PC-3 (cell line): Measurements from ENCODE around the gene DVL1. TPM values are rescaled to one million over a fixed set of nuclear protein-coding genes. Genes with fewer than 3 reads are reported as not detected.
A peak's percentile ranks its signal among the peaks of the same experiment; 100 is the strongest.

Experiments
- ATAC-seq: fragments of 200-7000 bp; cut with Tn5 transposase; 2 replicates; pipeline ENCODE4 v1.9.1; 2020; ENCODE audit warnings: mild to moderate bottlenecking, moderate library complexity
- BruUV-seq: library from RNA; stranded (reverse); fragments of 400-500 nt; replicated peaks from 2 replicates; lab custom pipeline; 2021; lab: Mats Ljungman, UMichigan
- CTCF ChIA-PET: fragments of 300-600 bp; sonication (Branson Sonifier 250); formaldehyde crosslinking; loops from one replicate; lab custom pipeline; 2022; ENCODE audit warnings: antibody characterized with exemption; lab: Charles Lee
- POLR2A ChIA-PET: fragments of 300-600 bp; sonication (Branson Sonifier 250); formaldehyde crosslinking; loops from one replicate; lab custom pipeline; 2022; ENCODE audit warnings: antibody characterized with exemption; ENCODE audit not compliant: unreplicated experiment; lab: Charles Lee
- DNase-seq: peaks from one replicate; pipeline ENCODE4 v3.0.0-alpha.2; 2015
- H2AFZ ChIP-seq: fragments of 300-600 bp; sonication (generic); 2 replicates; pipeline ENCODE4 v1.6.0; 2016; ENCODE audit warnings: antibody characterized with exemption, low read length
- H3F3A ChIP-seq: fragments of 300-600 bp; sonication (generic); one replicate; pipeline ENCODE4 v1.6.0; 2017; ENCODE audit warnings: antibody characterized with exemption, low read length, control low read depth, mild to moderate bottlenecking; ENCODE audit not compliant: unreplicated experiment
- H3K27ac ChIP-seq: fragments of 300-600 bp; sonication (generic); 2 replicates; pipeline ENCODE4 v1.5.1; 2016; ENCODE audit warnings: mild to moderate bottlenecking, low read length
- H3K27me3 ChIP-seq: fragments of 300-600 bp; sonication (generic); 2 replicates; pipeline ENCODE4 v1.6.1; 2016; ENCODE audit warnings: low read length, mixed read lengths
- H3K36me3 ChIP-seq: fragments of 300-600 bp; sonication (generic); 2 replicates; pipeline ENCODE4 v1.6.1; 2016; ENCODE audit warnings: low read depth, mixed run types, low read length, mixed read lengths
- H3K4me1 ChIP-seq: fragments of 300-600 bp; sonication (generic); 2 replicates; pipeline ENCODE4 v1.5.1; 2016; ENCODE audit warnings: low read length; ENCODE audit not compliant: insufficient read depth
- H3K4me2 ChIP-seq: fragments of 300-600 bp; sonication (generic); 2 replicates; pipeline ENCODE4 v1.6.0; 2016; ENCODE audit warnings: low read length
- H3K4me3 ChIP-seq: fragments of 300-600 bp; sonication (generic); 2 replicates; pipeline ENCODE4 v1.5.1; 2016; ENCODE audit warnings: mild to moderate bottlenecking, low read length, mixed read lengths
- H3K79me2 ChIP-seq: fragments of 300-600 bp; sonication (generic); 2 replicates; pipeline ENCODE4 v1.6.1; 2017; ENCODE audit warnings: low read length, mixed read lengths
- H3K9ac ChIP-seq: fragments of 300-600 bp; sonication (generic); 2 replicates; pipeline ENCODE4 v1.6.0; 2016; ENCODE audit warnings: mild to moderate bottlenecking, low read length
- H3K9me2 ChIP-seq: fragments of 300-600 bp; sonication (generic); replicated peaks from 2 replicates; pipeline ENCODE4 v1.6.1; 2016; ENCODE audit warnings: mixed run types, low read length, mixed read lengths
- H3K9me3 ChIP-seq: fragments of 300-600 bp; sonication (generic); 2 replicates; pipeline ENCODE4 v1.6.1; 2016; ENCODE audit warnings: low read length, mixed read lengths
- H4K20me1 ChIP-seq: fragments of 300-600 bp; sonication (generic); 2 replicates; pipeline ENCODE4 v1.6.1; 2016; ENCODE audit warnings: low read length, mixed read lengths
- EZH2 ChIP-seq: fragments of 300-600 bp; sonication (generic); IDR thresholded peaks from one replicate; pipeline ENCODE4 v1.6.1; 2017; ENCODE audit warnings: antibody characterized with exemption, mild to moderate bottlenecking, low read length; ENCODE audit not compliant: unreplicated experiment
- EZH2phosphoT487 ChIP-seq: fragments of 300-600 bp; sonication (generic); IDR thresholded peaks from 2 replicates; pipeline ENCODE4 v1.6.1; 2018; ENCODE audit warnings: mild to moderate bottlenecking, antibody characterized with exemption, low read length, borderline replicate concordance
- intact Hi-C: fragments of 100-400 bp; cut with micrococcal nuclease; formaldehyde crosslinking; loops from 2 replicates; pipeline ENCODE4 v1.9.0; 2023
- total RNA-seq: library from RNA; depleted of rRNA; stranded (reverse); fragments of >200 nt; gene quantifications from 2 replicates; pipeline ENCODE4 v1.2.3, GENCODE V29; 2014
- TF ChIP-seq, protein P1 (sequence below): fragments of 300-600 bp; sonication (generic); conservative IDR thresholded peaks from 2 replicates; pipeline ENCODE4 v1.5.1; 2017; ENCODE audit warnings: antibody characterized with exemption, low read depth, mild to moderate bottlenecking, low read length

DVL1 gene
- total RNA-seq, 1 experiment from 2014 or later: 626 TPM

DNA sequence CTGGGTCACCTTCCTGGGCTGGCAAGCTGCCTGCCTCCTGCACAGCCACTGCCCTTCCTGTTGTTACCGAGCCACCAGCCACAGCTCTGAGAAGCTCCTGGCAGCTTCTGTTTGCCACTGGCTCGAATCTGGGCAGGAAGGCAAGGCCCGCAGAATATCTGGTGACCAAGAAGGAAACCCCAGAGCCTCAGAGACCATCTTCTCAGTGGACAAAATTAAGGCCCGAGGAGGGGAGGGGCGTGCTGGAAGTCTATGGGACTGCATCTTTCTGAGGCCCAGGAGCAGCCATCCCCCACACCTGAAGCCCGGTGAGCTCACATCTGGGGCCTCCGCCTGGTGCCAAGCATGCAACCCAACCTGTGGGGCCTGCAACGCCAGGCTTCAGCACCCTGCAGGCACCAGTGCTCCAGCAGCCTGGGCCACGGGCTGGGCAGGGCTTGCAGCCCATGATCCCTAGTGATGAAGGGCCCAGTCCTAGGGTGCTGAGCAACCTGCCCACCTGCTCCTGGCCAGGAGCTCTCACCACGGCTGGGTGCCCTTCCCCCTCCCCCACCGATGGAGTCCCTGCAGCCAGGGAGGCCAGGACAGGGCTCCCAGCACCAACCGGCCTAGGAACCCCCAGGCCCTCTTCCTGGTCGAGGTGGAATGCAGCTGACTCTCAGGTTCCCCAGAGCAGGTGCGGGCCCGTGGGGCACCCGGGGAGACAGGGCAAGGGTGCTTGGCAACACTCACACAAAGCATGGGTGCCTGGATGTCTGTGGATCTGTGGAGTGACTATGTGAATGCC, 23.7 kb downstream of the DVL1 start:
- POLR2A ChIA-PET: no interaction called here
- peaks cover 26% of the 10 kb centered on the region for H4K20me1 ChIP-seq
- peak overlapping the region; percentile 97 for H3K4me2 ChIP-seq
- peak overlapping the region; percentile 51 for H2AFZ ChIP-seq
- BruUV-seq: TSS peak; percentile 27
- no peaks in the 10 kb centered on the region for H3K27me3 ChIP-seq
- peaks cover 27% of the 10 kb centered on the region for H3K4me1 ChIP-seq
- H3F3A ChIP-seq: no peaks in the 10 kb centered on the region
- DNase-seq (peak; percentile 47), ATAC-seq (peak; percentile 21)
- peak overlapping the region; percentile 53 for H3K27ac ChIP-seq
- H3K9me3 ChIP-seq: no peaks in the 10 kb centered on the region
- TF ChIP-seq EZH2 (no peak), EZH2phosphoT487 (no peak)
- TF ChIP-seq, protein P1, sequence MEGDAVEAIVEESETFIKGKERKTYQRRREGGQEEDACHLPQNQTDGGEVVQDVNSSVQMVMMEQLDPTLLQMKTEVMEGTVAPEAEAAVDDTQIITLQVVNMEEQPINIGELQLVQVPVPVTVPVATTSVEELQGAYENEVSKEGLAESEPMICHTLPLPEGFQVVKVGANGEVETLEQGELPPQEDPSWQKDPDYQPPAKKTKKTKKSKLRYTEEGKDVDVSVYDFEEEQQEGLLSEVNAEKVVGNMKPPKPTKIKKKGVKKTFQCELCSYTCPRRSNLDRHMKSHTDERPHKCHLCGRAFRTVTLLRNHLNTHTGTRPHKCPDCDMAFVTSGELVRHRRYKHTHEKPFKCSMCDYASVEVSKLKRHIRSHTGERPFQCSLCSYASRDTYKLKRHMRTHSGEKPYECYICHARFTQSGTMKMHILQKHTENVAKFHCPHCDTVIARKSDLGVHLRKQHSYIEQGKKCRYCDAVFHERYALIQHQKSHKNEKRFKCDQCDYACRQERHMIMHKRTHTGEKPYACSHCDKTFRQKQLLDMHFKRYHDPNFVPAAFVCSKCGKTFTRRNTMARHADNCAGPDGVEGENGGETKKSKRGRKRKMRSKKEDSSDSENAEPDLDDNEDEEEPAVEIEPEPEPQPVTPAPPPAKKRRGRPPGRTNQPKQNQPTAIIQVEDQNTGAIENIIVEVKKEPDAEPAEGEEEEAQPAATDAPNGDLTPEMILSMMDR: no peak
- peaks cover 61% of the 10 kb centered on the region for H3K79me2 ChIP-seq
- H3K4me3 ChIP-seq: peak overlapping the region; percentile 90
- CTCF ChIA-PET: no interaction called here
- intact Hi-C loops: no loop called here
- H3K9me2 ChIP-seq: no peaks in the 10 kb centered on the region
- H3K9ac ChIP-seq: peak overlapping the region; percentile 95
- H3K36me3 ChIP-seq: peaks cover 6% of the 10 kb centered on the region; the same call in 1 of the 2 replicates

DNA sequence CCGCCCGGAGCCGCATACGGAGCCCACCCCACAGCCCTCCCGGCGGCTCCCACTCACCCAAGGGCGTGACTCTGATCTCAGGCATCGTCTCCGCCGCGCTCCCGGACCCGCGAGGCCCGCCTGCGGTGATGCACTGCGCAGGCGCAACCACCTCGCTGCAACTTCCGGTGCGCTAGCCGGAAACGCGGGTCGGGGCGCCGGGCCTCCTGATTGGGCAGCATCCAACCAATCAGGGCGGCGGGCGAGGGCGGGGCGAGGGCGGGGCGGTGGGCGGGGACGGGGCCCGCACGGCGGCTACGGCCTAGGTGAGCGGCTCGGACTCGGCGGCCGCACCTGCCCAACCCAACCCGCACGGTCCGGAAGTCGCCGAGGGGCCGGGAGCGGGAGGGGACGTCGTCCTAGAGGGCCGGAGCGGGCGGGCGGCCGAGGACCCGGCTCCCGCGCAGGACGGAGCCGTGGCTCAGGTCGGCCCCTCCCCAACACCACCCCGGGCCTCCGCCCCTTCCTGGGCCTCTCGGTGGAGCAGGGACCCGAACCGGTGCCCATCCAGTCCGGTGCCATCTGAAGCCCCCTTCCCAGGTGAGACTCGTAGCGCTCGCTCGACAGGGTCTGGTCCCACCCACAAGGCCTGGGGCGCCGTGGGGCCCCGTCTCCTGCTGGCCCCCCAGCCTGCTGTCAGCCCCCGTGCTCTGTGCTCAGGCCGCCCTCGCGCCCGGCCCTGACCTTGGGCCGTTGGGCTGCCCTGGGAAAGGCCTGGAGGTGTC, 24.5 kb downstream of the DVL1 start, which contains the start of the genes CPTP and INTS11:
Gene CPTP, plus strand, starts transcription at position 279 of the 764 bp plus-strand sequence. CDS start 2,109 bp downstream, outside the sequence.
Gene INTS11, minus strand, starts transcription at position 137 of the 764 bp plus-strand sequence. Its CDS starts 52 bp downstream, at position 85.
- Histone ChIP-seq H3K9me2 (no peaks in the 10 kb centered on the region), H3K9me3 (no peaks in the 10 kb centered on the region), H3K27ac (peak within 1 kb of the TSS; percentile 53), H3K4me1 (peaks cover 26% of the 10 kb centered on the region), H3K36me3 (peaks cover 12% of the 10 kb centered on the region; the same call in 1 of the 2 replicates), H3K79me2 (peaks cover 69% of the 10 kb centered on the region), H3K4me2 (peak within 1 kb of the TSS; percentile 97), H2AFZ (peak within 1 kb of the TSS; percentile 62), H3K9ac (peak within 1 kb of the TSS; percentile 95), H4K20me1 (peaks cover 29% of the 10 kb centered on the region), H3K4me3 (peak within 1 kb of the TSS; percentile 90), H3K27me3 (no peaks in the 10 kb centered on the region), H3F3A (no peaks in the 10 kb centered on the region)
- TF ChIP-seq, protein P1: no peak
- TF ChIP-seq EZH2phosphoT487 (no peak), EZH2 (no peak)
- DNase-seq: peak; percentile 97
- intact Hi-C loops: no loop called here
- ChIA-PET CTCF (no interaction called here), POLR2A (no interaction called here)
- peak; percentile 65 for ATAC-seq
- BruUV-seq: no TSS peak
